D341Med (cell line): Measurements from ENCODE around the gene MTPN.

ENCODE experiments used
- DNase-seq: peaks from one replicate; pipeline ENCODE4 v3.0.0; 2012; ENCODE audit warnings: low spot score

Gene MTPN

DNA sequence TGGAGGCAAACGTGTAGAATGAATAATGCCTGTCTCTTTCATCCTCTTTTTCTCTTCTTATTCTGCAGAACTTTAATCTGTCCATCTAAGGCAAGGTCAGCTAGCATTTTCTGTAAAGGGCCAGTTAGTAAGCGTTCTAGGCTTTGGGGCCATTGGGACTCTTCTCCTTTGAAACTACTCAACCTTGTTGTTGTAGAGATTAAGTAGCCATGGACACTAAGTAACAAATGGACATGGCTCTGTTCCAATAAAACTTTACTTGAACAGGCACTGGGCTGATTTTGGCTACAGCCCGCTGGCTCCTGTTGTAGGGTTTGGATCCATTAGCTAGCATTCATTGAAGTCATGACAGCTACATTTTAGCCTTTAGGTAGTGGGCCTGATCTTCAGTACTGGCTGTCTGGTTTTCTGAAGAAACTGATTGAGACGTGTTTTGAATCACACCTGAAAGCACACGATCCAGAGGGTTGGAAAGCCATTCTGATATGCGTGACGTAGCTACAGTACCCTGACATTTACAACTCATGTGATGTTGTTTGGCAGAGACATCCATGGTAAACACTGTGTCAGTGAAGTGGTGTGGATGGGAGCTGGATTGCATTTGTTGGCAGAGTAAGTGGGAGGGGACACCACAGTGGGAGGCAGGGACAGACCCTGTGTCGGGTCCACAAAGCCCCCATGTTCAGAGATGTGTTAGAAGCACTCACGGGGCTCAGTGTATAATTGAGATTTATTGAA, 92.5 kb downstream of the MTPN start:
- DNase-seq: no peak

- DNase-seq: no peak
Observed at GRCh38 chr7:135879233-135879632, 97.9 kb downstream of the MTPN start.

- no peak for DNase-seq
Observed at GRCh38 chr7:135878284-135878683, 98.9 kb downstream of the MTPN start.

GRCh38 chr7:135877805-135878204, 99.4 kb downstream of the MTPN start:
- DNase-seq: no peak
